Neural progenitor cell (in vitro differentiated cells): ENCODE results near the gene GOLIM4. TPM values are rescaled to one million over a fixed set of nuclear protein-coding genes. Genes with fewer than 3 reads are reported as not detected.

ENCODE experiments used
- DNase-seq: peaks from one replicate; pipeline ENCODE4 v3.0.0-alpha.2; 2016; ENCODE audit warnings: low spot score
- H2AFZ ChIP-seq: fragments of 200-600 bp; sonication (generic); replicated peaks from 2 replicates; pipeline ENCODE4 v1.6.1; 2016; ENCODE audit warnings: antibody characterized with exemption
- H3F3A ChIP-seq: fragments of 200-600 bp; sonication (generic); 2 replicates; pipeline ENCODE4 v1.6.1; 2016; ENCODE audit warnings: antibody characterized with exemption, low read depth
- H3K27ac ChIP-seq: fragments of 200-600 bp; sonication (generic); 2 replicates; pipeline ENCODE4 v1.5.1; 2016; ENCODE audit warnings: mild to moderate bottlenecking
- H3K27me3 ChIP-seq: fragments of 200-600 bp; sonication (generic); 2 replicates; pipeline ENCODE4 v1.6.1; 2016; ENCODE audit warnings: mild to moderate bottlenecking, moderate library complexity
- H3K36me3 ChIP-seq: fragments of 200-600 bp; sonication (generic); 2 replicates; pipeline ENCODE4 v1.5.1; 2016
- H3K4me1 ChIP-seq: fragments of 200-600 bp; sonication (generic); 2 replicates; pipeline ENCODE4 v1.6.1; 2016; ENCODE audit warnings: mixed run types
- H3K4me2 ChIP-seq: fragments of 200-600 bp; sonication (generic); 2 replicates; pipeline ENCODE4 v1.6.1; 2016
- H3K4me3 ChIP-seq: fragments of 200-600 bp; sonication (generic); 2 replicates; pipeline ENCODE4 v1.5.1; 2016
- H3K79me2 ChIP-seq: fragments of 200-600 bp; sonication (generic); 2 replicates; pipeline ENCODE4 v1.6.1; 2016; ENCODE audit warnings: low read depth
- H3K9ac ChIP-seq: fragments of 200-600 bp; sonication (generic); 2 replicates; pipeline ENCODE4 v1.6.1; 2016
- H3K9me3 ChIP-seq: fragments of 200-600 bp; sonication (generic); 2 replicates; pipeline ENCODE4 v1.5.1; 2016; ENCODE audit warnings: low read depth
- H4K20me1 ChIP-seq: fragments of 200-600 bp; sonication (generic); 2 replicates; pipeline ENCODE4 v1.6.1; 2016; ENCODE audit warnings: low read depth
- H3K27ac Mint-ChIP-seq: 3 replicates; pipeline ENCODE4 v1.8.0; 2021; ENCODE audit warnings: mixed read lengths
- H3K27me3 Mint-ChIP-seq: 2 replicates; pipeline ENCODE4 v1.8.0; 2022; ENCODE audit warnings: low read depth, mild to moderate bottlenecking, inconsistent platforms, moderate library complexity, mixed read lengths; ENCODE audit not compliant: insufficient read depth
- H3K36me3 Mint-ChIP-seq: 3 replicates; pipeline ENCODE4 v1.8.0; 2021; ENCODE audit warnings: mixed read lengths
- H3K4me1 Mint-ChIP-seq: 3 replicates; pipeline ENCODE4 v1.8.0; 2021; ENCODE audit warnings: mixed read lengths
- H3K4me3 Mint-ChIP-seq: 3 replicates; pipeline ENCODE4 v1.8.0; 2021; ENCODE audit warnings: mild to moderate bottlenecking, moderate library complexity, mixed read lengths
- H3K9me3 Mint-ChIP-seq: 3 replicates; pipeline ENCODE4 v1.8.0; 2020; ENCODE audit warnings: mixed read lengths
- CTCF ChIP-seq: fragments of 200-600 bp; sonication (generic); IDR thresholded peaks from 2 replicates; pipeline ENCODE4 v1.5.1; 2017; ENCODE audit warnings: antibody characterized with exemption, mild to moderate bottlenecking
- EZH2 ChIP-seq: fragments of 200-600 bp; sonication (generic); IDR thresholded peaks from 2 replicates; pipeline ENCODE4 v1.6.1; 2017; ENCODE audit warnings: antibody characterized with exemption, mild to moderate bottlenecking, moderate library complexity
- EZH2phosphoT487 ChIP-seq: fragments of 200-600 bp; sonication (generic); IDR thresholded peaks from 2 replicates; pipeline ENCODE4 v1.6.1; 2017; ENCODE audit warnings: antibody characterized with exemption
- total RNA-seq: library from RNA; depleted of rRNA; stranded (reverse); fragments of >200 nt; gene quantifications from 2 replicates; pipeline ENCODE4 v1.2.3, GENCODE V29; 2015; ENCODE audit warnings: low replicate concordance

The GOLIM4 gene
- total RNA-seq, 1 donor from 2014 or later = 22.9 TPM

GRCh38 chr3:168080022-168080421, 15.7 kb downstream of the GOLIM4 start:
- H3K4me3 Mint-ChIP-seq = no peak overlapping the region
- H3K4me1 Mint-ChIP-seq = peaks cover 20% of the 10 kb centered on the region
- no peaks in the 10 kb centered on the region for H3K9me3 ChIP-seq
- H3K27ac ChIP-seq = no peak overlapping the region
- no peak overlapping the region for H2AFZ ChIP-seq
- TF ChIP-seq EZH2 = no peak
- no peak for TF ChIP-seq EZH2phosphoT487
- TF ChIP-seq CTCF = no peak
- no peak overlapping the region for H3K4me3 ChIP-seq
- no peak for DNase-seq
- H3K27me3 ChIP-seq = no peaks in the 10 kb centered on the region
- no peaks in the 10 kb centered on the region for H3K36me3 ChIP-seq
- peaks cover 7% of the 10 kb centered on the region for H4K20me1 ChIP-seq
- H3K36me3 Mint-ChIP-seq = peaks cover under 1% of the 10 kb centered on the region
- H3K27me3 Mint-ChIP-seq = no peaks in the 10 kb centered on the region
- no peaks in the 10 kb centered on the region for H3K9me3 Mint-ChIP-seq
- peaks cover 3% of the 10 kb centered on the region for H3K4me1 ChIP-seq
- H3K79me2 ChIP-seq = peaks cover 68% of the 10 kb centered on the region
- H3K27ac Mint-ChIP-seq = no peak overlapping the region
- H3K9ac ChIP-seq = no peak overlapping the region
- no peak overlapping the region for H3K4me2 ChIP-seq
- H3F3A ChIP-seq = no peaks in the 10 kb centered on the region

- DNase-seq = no peak
- H2AFZ ChIP-seq = no peak overlapping the region
- H3K4me3 ChIP-seq = no peak overlapping the region
- H3F3A ChIP-seq = no peaks in the 10 kb centered on the region
- no peak overlapping the region for H3K27ac ChIP-seq
- H3K4me1 ChIP-seq = peaks cover 3% of the 10 kb centered on the region
- Mint-ChIP-seq H3K4me3 (no peak overlapping the region), H3K36me3 (peaks cover 3% of the 10 kb centered on the region), H3K27ac (no peak overlapping the region), H3K27me3 (no peaks in the 10 kb centered on the region), H3K9me3 (no peaks in the 10 kb centered on the region), H3K4me1 (peaks cover 20% of the 10 kb centered on the region)
- no peak for TF ChIP-seq EZH2
- no peak for TF ChIP-seq CTCF
- TF ChIP-seq EZH2phosphoT487 = no peak
- peaks cover 50% of the 10 kb centered on the region for H3K79me2 ChIP-seq
- H3K9ac ChIP-seq = no peak overlapping the region
- no peaks in the 10 kb centered on the region for H3K9me3 ChIP-seq
- no peaks in the 10 kb centered on the region for H3K27me3 ChIP-seq
- H4K20me1 ChIP-seq = peaks cover 7% of the 10 kb centered on the region
- no peaks in the 10 kb centered on the region for H3K36me3 ChIP-seq
- no peak overlapping the region for H3K4me2 ChIP-seq
Measured at GRCh38 chr3:168077091-168077490, 18.6 kb downstream of the GOLIM4 start.

- Histone ChIP-seq H3F3A (no peaks in the 10 kb centered on the region), H3K79me2 (peaks cover 27% of the 10 kb centered on the region), H3K4me2 (no peak overlapping the region), H3K36me3 (no peaks in the 10 kb centered on the region), H3K4me3 (no peak overlapping the region), H4K20me1 (no peaks in the 10 kb centered on the region), H3K27me3 (no peaks in the 10 kb centered on the region), H3K9me3 (no peaks in the 10 kb centered on the region), H3K9ac (no peak overlapping the region), H3K4me1 (peaks cover 3% of the 10 kb centered on the region), H3K27ac (no peak overlapping the region), H2AFZ (no peak overlapping the region)
- H3K27me3 Mint-ChIP-seq = no peaks in the 10 kb centered on the region
- no peaks in the 10 kb centered on the region for H3K9me3 Mint-ChIP-seq
- H3K36me3 Mint-ChIP-seq = peaks cover 3% of the 10 kb centered on the region
- H3K4me1 Mint-ChIP-seq = peaks cover 4% of the 10 kb centered on the region
- DNase-seq = no peak
- H3K27ac Mint-ChIP-seq = no peak overlapping the region
- H3K4me3 Mint-ChIP-seq = no peak overlapping the region
- TF ChIP-seq EZH2phosphoT487 = no peak
- no peak for TF ChIP-seq CTCF
- TF ChIP-seq EZH2 = no peak
Measured at GRCh38 chr3:168073842-168074605, 21.7 kb downstream of the GOLIM4 start.
